NCI-H2227 (cell line): ENCODE measurements around the gene MYH9.
A peak's percentile ranks its signal among the peaks of the same experiment; 100 is the strongest.

Experiments
- DNase-seq: peaks from one replicate; lab custom pipeline; 2025; ENCODE audit not compliant: unreplicated experiment; lab: John Stamatoyannopoulos, UW

The MYH9 gene

GRCh38 chr22:36369004-36369921, 18.5 kb downstream of the MYH9 start:
- no peak for DNase-seq

- DNase-seq: no peak
Observed at GRCh38 chr22:36368359-36368983, 19.3 kb downstream of the MYH9 start.

- DNase-seq: no peak
Observed at GRCh38 chr22:36367479-36367878, 20.3 kb downstream of the MYH9 start.

- no peak for DNase-seq
Observed at GRCh38 chr22:36367066-36367465, 20.7 kb downstream of the MYH9 start.

GRCh38 chr22:36366291-36366708, 21.5 kb downstream of the MYH9 start:
- DNase-seq: no peak

- DNase-seq: peak; percentile 12
Observed at GRCh38 chr22:36365020-36365411, 22.8 kb downstream of the MYH9 start.

- no peak for DNase-seq
Observed at GRCh38 chr22:36364255-36365019, 23.3 kb downstream of the MYH9 start.

GRCh38 chr22:36363349-36363981, 24.3 kb downstream of the MYH9 start:
- no peak for DNase-seq

GRCh38 chr22:36362932-36363331, 24.8 kb downstream of the MYH9 start:
- no peak for DNase-seq

GRCh38 chr22:36362075-36362474, 25.7 kb downstream of the MYH9 start:
- DNase-seq: no peak

GRCh38 chr22:36360871-36361383, 26.8 kb downstream of the MYH9 start:
- DNase-seq: no peak

GRCh38 chr22:36360011-36360410, 27.8 kb downstream of the MYH9 start:
- DNase-seq: no peak

GRCh38 chr22:36359470-36359996, 28.2 kb downstream of the MYH9 start:
- DNase-seq: no peak

- DNase-seq: no peak
Observed at GRCh38 chr22:36358533-36359469, 29.0 kb downstream of the MYH9 start.

GRCh38 chr22:36356708-36357624, 30.8 kb downstream of the MYH9 start:
- no peak for DNase-seq

- no peak for DNase-seq
Observed at GRCh38 chr22:36355894-36356293, 31.9 kb downstream of the MYH9 start.

- DNase-seq: no peak
Observed at GRCh38 chr22:36355362-36355761, 32.4 kb downstream of the MYH9 start.

- peak; percentile 12 for DNase-seq
Observed at GRCh38 chr22:36352803-36353507, 34.8 kb downstream of the MYH9 start.
